Superior temporal gyrus (tissue), 1 donor: ENCODE data around the gene KCNE2.
A peak's percentile ranks its signal among the peaks of the same experiment; 100 is the strongest.
"Not testable (repeated sequence)": the region's sequence is repeated elsewhere in the genome, so short reads cannot be mapped to it uniquely, and the experiment has no call there.

ENCODE experiments used
- DNase-seq: peaks from one replicate; pipeline ENCODE4 v3.0.0-alpha.2; 2016; ENCODE audit errors: extremely low spot score

KCNE2 gene

GRCh38 chr21:34353182-34353581, 10.6 kb upstream of the KCNE2 start:
- DNase-seq: no peak

DNA sequence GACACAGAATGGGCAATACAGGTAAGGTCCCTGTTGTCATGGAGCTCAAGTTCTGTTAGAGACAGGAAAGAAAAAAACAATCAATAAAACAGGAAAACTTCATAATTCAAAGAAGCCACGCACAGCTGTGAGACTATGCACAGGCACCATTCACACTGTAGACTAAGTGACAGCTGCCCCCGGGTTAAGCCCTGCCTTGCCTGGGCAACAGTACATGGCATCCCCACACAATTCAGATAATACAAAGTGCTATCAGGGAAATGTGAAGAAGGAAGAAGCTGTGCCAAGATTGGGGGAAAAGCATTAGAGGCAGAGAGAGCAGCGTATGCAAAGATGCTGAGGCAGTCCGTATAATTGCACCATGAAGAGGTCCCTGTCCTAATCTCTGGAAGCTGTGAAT, 9.0 kb upstream of the KCNE2 start:
- DNase-seq: no peak

DNA sequence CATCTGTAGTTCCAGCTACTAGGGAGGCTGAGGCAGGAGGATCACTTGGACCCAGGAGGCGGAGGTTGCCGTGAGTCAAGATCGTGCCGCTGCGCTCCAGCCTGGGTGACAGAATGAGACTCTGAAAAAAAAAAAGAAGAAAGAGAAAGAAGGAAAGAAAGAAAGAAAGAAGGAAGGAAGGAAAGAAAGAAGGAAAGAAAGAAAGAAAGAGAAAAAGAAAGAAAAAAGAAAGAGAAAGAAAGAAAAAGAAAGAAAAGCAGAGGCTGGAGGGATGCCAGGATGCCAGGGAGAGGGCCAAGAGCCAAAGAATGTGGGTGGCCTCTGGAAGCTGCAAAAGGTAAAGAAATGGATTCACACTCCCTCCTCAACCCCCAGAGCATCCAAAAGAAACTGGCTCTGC, 8.2 kb upstream of the KCNE2 start:
- no peak for DNase-seq

GRCh38 chr21:34357889-34358288, 5.9 kb upstream of the KCNE2 start:
- DNase-seq: no peak

GRCh38 chr21:34358866-34359265, 4.9 kb upstream of the KCNE2 start:
- DNase-seq: no peak

GRCh38 chr21:34360488-34361241, 3.1 kb upstream of the KCNE2 start:
- no peak for DNase-seq

DNA sequence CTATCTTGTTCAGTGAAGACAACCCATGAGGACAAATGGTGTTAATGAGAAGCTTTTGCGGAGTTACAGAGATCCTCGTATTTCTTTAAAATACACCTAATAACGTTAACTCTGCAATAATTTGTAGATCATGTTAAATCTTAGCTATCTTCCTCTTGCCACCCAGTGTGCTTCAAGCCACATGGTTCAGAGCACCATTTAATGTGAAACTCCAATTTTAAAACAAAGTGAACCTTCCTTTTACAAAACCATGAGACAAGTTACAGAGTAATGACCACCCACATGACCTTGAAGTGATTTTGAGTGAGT, 1.7 kb upstream of the KCNE2 start:
- DNase-seq: no peak

DNA sequence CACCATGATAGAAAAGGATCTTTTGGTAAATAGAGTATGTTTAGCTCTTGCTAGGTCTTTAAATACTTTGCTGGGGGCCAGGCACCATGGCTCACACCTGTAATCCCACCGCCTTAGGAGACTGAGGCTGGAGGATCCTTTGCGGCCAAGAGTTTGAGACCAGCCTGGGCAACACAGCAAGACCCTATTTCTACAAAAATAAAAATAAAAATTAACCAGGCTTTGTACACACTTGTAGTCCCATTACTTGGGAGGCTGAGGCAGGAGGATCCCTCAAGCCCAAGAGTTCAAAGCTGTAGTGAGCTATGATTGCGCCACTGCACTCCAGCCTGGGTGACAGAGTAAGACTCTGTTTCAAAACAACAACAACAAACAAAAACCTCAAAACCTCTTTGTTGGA, 1.1 kb upstream of the KCNE2 start:
- DNase-seq: no peak

- no peak for DNase-seq
Observed at GRCh38 chr21:34364921-34365320, 1.1 kb downstream of the KCNE2 start.

DNA sequence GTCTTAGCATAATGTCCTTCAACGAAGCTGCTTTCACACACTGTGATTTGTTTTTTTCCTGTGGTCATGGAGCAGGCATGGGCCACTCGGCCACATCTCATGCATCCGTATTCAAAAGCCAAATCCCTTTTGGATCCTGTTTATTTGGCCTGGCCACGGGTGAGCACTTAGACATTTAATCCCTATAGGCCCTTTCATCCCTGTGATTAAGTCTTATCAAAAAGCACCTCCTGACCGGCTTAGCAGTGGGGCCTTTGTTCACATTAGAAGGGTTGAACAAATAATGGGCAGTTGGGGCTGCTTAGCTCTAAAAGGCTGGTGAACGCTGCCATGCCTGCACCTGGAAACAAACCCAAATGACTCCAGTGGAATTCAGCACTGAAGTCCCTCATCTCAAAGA, 2.0 kb downstream of the KCNE2 start:
- no peak for DNase-seq

DNA sequence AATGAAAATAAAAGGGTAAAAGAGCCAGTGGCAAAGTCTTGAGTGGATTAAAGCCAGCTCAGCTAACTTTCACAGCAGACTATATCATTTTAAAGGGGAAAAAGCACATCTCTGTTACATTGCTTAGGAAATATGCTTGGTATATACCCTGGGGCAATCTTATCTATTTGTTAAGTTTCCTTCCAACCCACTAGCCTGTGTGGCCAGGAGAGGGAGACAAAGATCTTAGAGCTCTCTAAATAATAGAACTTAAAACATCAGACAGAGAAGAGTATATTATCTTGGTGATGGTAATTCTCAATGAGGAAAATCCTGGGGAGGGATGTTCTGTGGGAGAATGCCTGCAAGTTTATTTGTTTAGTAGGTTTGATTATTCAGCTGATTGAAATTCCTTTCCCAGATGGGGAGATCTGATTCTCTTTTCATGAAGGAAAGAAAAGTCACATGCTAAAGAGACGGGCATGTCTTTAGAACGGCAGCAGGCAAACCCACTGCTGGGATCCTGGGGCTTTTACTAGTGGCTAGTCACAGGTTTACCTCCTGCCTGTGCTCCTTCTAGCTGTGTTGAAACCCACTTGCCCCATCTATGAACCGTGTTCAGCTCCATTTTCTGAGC, 3.6 kb downstream of the KCNE2 start:
- DNase-seq: peak; percentile 77

DNA sequence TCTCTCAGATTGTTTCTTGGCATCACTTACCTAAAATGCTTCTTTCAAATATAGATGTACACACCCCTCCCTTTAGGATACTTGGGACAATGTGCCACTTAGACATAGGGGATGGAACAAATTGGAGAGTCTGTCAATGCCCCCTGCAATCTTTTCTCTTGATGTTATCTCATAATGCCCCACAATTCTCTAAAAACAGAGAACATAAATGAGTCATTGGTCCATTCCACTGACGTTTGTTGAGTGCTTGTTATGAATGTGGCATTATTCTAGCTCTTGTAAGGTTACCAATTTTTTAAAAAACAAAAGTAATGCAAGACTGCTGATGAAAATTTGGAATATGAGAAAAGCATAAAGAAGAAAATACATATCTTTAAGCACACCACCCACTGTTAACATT, 5.9 kb downstream of the KCNE2 start:
- DNase-seq: no peak

GRCh38 chr21:34372321-34372720, 8.5 kb downstream of the KCNE2 start:
- no peak for DNase-seq

GRCh38 chr21:34374462-34374861, 10.7 kb downstream of the KCNE2 start:
- not testable (repeated sequence) for DNase-seq

DNA sequence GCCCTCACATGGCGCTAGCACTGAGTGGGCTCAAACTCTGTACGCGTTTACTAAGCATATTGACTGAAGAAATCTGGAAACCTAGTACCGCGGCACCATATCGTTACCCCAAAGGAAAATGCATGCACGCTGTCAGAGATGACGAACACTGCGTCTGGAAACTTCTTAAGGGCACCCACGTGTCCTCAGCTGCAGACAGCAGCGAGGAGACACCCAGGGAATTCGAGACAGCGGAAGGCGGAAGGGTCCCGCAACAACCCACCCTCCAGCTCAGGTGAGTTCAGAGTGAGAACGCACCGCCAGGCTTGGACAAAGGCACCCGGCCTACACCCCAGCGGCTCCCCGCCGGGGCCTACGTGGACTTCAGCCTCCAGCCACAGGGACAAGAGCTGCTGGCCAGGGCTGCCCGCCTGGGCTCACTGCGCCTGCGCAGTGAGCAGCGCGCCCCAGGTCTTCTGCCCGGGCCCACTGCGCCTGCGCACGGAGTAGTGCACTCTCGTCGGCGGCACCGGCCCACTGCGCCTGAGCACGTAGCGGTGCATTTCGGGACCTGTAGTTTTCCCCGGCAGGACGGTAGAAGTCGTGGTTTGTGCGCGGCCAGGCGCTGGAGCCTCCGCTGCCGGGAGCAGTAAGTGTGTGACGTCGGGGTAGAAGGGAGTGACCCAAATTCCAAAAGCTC, 11.3 kb downstream of the KCNE2 start, which contains the start of gene SMIM11:
Gene SMIM11, plus strand, starts transcription at position 568 of the 679 bp plus-strand sequence. CDS start 3,998 bp downstream, outside the sequence.
- not testable (repeated sequence) for DNase-seq

GRCh38 chr21:34375619-34375972, 11.8 kb downstream of the KCNE2 start:
- not testable (repeated sequence) for DNase-seq

DNA sequence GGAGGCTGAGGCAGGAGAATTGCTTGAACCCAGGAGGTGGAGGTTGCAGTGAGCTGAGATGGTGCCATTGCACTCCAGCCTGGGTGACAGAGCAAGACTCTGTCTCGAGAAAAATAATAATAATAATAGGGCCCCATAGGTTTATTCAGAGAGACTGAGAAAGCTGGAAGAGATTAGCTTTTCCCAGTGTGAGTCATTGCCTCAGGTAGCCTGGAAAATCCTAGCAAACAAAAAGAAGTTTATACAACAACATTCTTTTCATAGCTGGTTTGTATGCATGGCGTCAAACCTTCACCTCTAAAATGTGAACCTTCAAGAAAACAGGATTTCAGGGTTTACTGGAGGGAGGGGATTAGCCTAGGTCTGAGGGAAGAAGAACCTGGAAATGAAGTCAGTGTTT, 19.3 kb downstream of the KCNE2 start:
- not testable (repeated sequence) for DNase-seq

GRCh38 chr21:34383724-34384415, 20.1 kb downstream of the KCNE2 start:
- DNase-seq: not testable (repeated sequence)

DNA sequence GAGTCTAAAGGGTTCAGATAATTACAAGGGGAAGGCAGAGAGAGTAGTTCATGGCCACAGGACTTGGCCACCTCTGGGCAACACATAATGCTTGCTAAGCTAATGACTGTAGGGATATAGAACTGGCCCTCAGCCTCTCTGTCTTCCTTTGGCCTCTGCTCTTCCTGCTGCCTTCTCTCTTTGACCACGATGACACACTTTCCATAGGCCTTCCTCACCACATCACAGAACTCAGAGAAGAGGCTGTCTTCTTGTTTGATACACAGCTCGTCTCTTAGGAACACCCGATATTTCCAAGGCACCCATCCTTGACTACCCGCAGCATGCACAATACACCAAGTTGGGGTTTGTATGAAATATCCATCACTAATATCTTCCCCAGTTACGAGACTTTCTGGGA, 36.7 kb downstream of the KCNE2 start:
- not testable (repeated sequence) for DNase-seq

DNA sequence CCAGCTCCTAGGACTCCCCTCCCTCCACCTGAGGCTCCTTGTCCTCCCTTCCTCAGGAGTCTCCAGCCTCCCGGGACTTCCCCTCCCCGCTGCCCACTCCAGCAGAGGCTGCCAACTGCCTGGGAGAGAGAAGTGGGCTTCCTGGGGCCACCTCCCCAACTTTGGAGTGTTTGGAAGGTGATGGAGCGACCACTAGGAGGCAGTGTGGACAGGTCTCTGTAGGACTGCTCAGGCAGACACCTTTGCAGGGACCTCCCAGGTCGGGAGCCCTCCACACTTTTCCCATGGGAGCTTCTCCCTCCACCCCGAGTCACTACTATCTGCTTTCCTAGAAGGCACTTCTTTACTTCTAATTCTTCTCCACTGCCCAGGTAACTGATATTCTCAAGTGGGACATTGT, 40.9 kb downstream of the KCNE2 start:
- DNase-seq: not testable (repeated sequence)

DNA sequence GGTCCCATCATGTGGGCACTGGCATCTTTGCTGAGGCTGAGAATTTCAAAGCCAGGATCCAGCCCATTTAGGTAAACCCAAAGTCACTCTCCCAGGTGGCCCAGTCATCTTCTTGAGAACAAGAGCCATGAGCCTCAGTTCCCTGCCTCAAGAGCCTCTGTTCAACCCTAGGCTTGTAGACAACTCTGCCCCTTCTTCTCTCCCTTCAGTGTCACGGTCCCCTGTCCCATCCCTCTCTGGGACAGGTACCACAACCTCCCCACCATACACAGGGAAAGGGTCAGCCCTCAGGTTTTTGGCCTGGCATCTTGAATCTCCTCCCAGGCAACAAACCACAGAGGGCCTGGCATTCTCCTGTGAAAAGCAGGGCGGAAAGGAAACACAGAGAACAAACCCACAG, 41.9 kb downstream of the KCNE2 start:
- DNase-seq: not testable (repeated sequence)

DNA sequence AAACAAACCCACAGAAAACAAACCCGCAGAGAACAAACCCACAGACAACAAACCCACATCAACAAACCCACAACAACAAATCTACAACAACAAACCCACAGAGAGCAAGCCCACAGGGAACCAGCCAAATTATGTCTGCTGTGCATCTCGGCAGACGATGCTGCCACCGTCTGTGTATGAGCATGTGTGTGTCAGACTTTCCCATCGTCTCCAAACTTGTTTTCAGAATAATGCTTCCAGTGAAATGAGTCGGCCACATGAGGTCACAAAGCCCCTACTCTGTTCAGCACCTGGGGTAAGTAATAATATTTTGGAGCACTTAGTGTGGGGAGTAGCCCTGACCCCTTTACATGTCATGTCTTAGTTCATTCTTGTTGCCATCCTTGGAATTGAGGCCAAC, 42.3 kb downstream of the KCNE2 start:
- DNase-seq: not testable (repeated sequence)
